Ascending aorta (tissue), 2 donors: ENCODE results near the gene RGS7. TPM values are rescaled to one million over a fixed set of nuclear protein-coding genes. Genes with fewer than 3 reads are reported as not detected.

Experiments used
- DNase-seq, 2 donors: peaks; one replicate each; pipeline ENCODE4 v3.0.0-alpha.2; 2019; ENCODE audit warnings: low spot score in 2 of 2
- H3K27ac ChIP-seq, 2 donors: fragments of 200-600 bp; sonication (generic); one replicate each; pipeline ENCODE4 v1.5.1; 2016 to 2017; ENCODE audit warnings: mild to moderate bottlenecking in 1 of 2
- H3K27me3 ChIP-seq: fragments of 200-600 bp; sonication (generic); one replicate; pipeline ENCODE4 v1.5.1; 2017
- H3K36me3 ChIP-seq, 2 donors: fragments of 200-600 bp; sonication (generic); one replicate each; pipeline ENCODE4 v1.5.1; 2016
- H3K4me1 ChIP-seq, 2 donors: fragments of 200-600 bp; sonication (generic); one replicate each; pipeline ENCODE4 v1.5.1; 2016 to 2017; ENCODE audit warnings: mild to moderate bottlenecking in 1 of 2
- H3K4me3 ChIP-seq, 2 donors: fragments of 200-600 bp; sonication (generic); one replicate each; pipeline ENCODE4 v1.5.1; 2016 to 2017; ENCODE audit warnings: mild to moderate bottlenecking in 1 of 2
- H3K9me3 ChIP-seq, 2 donors: fragments of 200-600 bp; sonication (generic); one replicate each; pipeline ENCODE4 v1.5.1; 2016
- intact Hi-C: fragments of 100-400 bp; cut with DNase I; formaldehyde crosslinking; loops from one replicate; pipeline ENCODE4 v1.15.1; 2023
- total RNA-seq: library from RNA; depleted of rRNA; stranded (reverse); fragments of >200 nt; gene quantifications from one replicate; pipeline ENCODE4 v1.1.0, GENCODE V29; 2016
- TF ChIP-seq, protein P1 (sequence below), 3 experiments: fragments of 200-600 bp in 2 of 3; fragments of 450-650 bp in 1 of 3; sonication (generic) in 2 of 3; IDR thresholded peaks; one replicate each; pipeline ENCODE4 v1.5.1; 2016 to 2019; ENCODE audit warnings: antibody characterized with exemption in 3 of 3, mild to moderate bottlenecking in 1 of 3, moderate library complexity in 1 of 3

Gene RGS7
- total RNA-seq, 1 donor from 2014 or later = not detected

DNA sequence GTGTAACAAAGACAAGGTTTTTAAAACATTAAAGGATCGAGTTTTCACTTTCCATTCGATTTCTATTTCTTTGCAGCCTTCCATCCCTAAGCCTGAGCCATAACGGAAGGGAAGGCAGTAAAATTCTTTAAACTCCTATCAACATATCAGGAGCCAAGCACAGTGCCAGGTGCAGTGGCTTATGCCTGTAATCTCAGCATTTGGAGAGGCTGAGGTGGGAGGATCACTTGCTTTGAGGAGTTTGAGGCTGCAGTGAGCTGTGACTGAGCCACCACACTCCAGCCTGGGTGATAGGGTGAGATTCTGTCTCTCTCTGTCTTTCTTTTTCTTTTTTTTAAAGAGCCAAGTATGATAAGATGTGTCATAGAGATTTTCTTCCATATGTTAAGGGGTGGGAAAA is 527.5 kb downstream of the RGS7 start:
- H3K4me1 ChIP-seq = no peaks in the 10 kb centered on the region
- H3K27me3 ChIP-seq = no peaks in the 10 kb centered on the region
- no peak for DNase-seq
- intact Hi-C loops = no loop called here
- H3K9me3 ChIP-seq = no peaks in the 10 kb centered on the region
- TF ChIP-seq, protein P1, sequence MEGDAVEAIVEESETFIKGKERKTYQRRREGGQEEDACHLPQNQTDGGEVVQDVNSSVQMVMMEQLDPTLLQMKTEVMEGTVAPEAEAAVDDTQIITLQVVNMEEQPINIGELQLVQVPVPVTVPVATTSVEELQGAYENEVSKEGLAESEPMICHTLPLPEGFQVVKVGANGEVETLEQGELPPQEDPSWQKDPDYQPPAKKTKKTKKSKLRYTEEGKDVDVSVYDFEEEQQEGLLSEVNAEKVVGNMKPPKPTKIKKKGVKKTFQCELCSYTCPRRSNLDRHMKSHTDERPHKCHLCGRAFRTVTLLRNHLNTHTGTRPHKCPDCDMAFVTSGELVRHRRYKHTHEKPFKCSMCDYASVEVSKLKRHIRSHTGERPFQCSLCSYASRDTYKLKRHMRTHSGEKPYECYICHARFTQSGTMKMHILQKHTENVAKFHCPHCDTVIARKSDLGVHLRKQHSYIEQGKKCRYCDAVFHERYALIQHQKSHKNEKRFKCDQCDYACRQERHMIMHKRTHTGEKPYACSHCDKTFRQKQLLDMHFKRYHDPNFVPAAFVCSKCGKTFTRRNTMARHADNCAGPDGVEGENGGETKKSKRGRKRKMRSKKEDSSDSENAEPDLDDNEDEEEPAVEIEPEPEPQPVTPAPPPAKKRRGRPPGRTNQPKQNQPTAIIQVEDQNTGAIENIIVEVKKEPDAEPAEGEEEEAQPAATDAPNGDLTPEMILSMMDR (IDR thresholded peaks at IDR 0.05) = no peak
- H3K4me3 ChIP-seq = no peak overlapping the region
- H3K36me3 ChIP-seq = no peaks in the 10 kb centered on the region
- no peak overlapping the region for H3K27ac ChIP-seq

DNA sequence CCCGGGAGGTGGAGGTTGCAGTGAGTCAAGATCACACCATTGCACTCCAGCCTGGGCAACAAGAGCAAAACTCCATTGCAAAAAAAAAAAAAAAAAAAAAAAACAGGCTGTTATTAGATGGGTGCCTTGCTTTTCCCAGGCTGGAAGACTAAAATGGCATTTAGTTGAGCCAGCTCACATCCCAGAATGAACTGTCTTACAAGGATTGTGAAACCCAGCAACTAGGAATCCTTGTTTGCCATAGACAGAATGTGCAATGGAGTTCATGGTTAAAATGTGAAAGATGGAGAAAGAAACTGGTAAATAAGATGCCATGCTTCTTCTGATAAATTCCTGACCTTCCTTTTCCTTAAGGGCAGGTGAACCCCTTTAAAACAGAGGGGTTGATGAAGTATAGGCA is 529.2 kb downstream of the RGS7 start:
- no peaks in the 10 kb centered on the region for H3K27me3 ChIP-seq
- TF ChIP-seq, protein P1 (IDR thresholded peaks at IDR 0.05) = no peak
- intact Hi-C loops = no loop called here

DNA sequence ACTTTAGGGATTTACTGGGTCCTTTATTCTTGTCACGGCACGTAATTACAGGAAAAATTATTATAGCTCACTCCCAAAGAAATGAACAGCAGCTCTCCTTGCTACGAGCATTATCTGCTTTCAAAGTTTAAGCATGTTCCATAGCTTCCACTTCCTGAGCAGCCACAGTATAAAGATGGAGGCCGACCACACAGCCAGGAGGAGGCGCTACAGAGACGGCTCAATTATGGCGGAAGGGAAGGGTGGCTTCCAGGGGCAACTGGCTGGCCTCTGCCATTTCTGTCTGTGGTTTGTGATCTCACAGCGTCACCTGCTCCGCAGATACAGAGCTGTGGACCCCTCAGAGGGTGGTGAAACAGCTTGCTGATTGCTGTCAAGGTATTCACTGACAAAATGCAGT is 532.8 kb downstream of the RGS7 start:
- Histone ChIP-seq H3K9me3 (no peaks in the 10 kb centered on the region), H3K27ac (no peak overlapping the region), H3K36me3 (no peaks in the 10 kb centered on the region), H3K4me3 (no peak overlapping the region), H3K4me1 (no peaks in the 10 kb centered on the region), H3K27me3 (no peaks in the 10 kb centered on the region)
- intact Hi-C loops = no loop called here
- no peak for DNase-seq
- TF ChIP-seq, protein P1 (IDR thresholded peaks at IDR 0.05) = no peak

More for the DNA sequence above, 529.2 kb downstream of the RGS7 start:
- no peaks in the 10 kb centered on the region for H3K4me1 ChIP-seq
- H3K27ac ChIP-seq = no peak overlapping the region
- no peak overlapping the region for H3K4me3 ChIP-seq
- no peak for DNase-seq
- no peaks in the 10 kb centered on the region for H3K9me3 ChIP-seq
- no peaks in the 10 kb centered on the region for H3K36me3 ChIP-seq

DNA sequence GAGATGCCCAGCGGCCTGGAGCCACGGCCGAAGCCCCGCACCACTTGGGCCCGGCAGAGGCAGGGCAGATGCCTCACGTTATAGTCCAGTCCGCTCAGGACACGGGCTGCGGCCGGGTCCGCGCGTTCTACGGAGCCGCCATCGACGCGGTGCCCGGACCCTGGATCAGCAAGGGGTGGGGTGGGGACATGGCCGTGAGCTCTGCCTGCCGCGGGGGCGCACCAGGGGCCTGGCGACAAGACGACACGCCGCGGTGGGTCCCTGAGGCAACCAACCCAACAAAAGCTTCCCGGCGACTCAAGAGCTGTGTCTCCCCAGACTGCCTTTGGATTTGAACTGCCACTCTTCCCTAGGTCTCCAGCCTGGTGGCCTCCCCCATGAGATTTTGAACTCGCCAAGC is 533.6 kb downstream of the RGS7 start:
- TF ChIP-seq, protein P1 (IDR thresholded peaks at IDR 0.05) = no peak
- intact Hi-C loops = no loop called here
- DNase-seq = no peak
- no peaks in the 10 kb centered on the region for H3K36me3 ChIP-seq
- no peak overlapping the region for H3K27ac ChIP-seq
- no peaks in the 10 kb centered on the region for H3K9me3 ChIP-seq
- H3K4me3 ChIP-seq = no peak overlapping the region
- H3K27me3 ChIP-seq = no peaks in the 10 kb centered on the region
- H3K4me1 ChIP-seq = no peaks in the 10 kb centered on the region

DNA sequence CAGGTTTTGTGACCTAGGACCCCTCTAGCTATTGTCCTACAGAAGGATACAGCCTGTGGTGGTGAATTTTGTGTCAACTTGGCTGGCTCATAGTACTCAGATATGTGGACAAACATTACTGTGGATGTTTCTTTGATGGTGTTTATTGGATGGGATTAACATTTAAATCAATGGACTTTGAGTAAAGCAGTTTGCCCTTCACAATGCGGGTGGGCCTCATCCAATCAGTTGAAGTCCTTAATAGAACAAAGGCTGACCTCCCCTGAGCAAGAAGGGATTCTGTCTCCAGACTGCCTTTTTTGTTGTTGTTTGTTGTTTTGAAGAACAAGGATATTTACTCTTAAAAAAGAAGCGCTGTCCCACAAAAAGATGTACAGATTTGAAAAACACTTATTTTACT is 535.1 kb downstream of the RGS7 start:
- Histone ChIP-seq H3K27ac (no peak overlapping the region), H3K4me1 (no peaks in the 10 kb centered on the region), H3K36me3 (no peaks in the 10 kb centered on the region), H3K4me3 (no peak overlapping the region), H3K9me3 (no peaks in the 10 kb centered on the region), H3K27me3 (no peaks in the 10 kb centered on the region)
- DNase-seq = no peak
- intact Hi-C loops = no loop called here
- TF ChIP-seq, protein P1 (IDR thresholded peaks at IDR 0.05) = no peak

DNA sequence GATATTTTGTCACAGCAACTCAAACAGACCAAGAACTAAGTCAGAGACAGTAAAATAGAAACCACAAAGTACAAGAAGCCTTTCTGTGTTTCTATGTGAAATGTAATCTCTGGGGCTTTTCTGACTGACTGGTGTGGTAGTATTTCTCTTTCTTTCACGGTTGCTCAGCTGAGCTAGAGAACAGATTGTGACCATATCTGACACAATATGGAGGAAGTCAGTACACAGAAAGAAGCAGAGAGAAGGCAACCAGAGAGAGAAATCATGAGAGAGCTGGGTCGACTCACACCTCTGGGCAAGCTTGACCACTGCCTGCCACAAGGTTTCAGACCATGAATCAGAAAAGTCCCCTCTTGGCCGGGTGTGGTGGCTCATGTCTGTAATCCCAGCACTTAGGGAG is 536.2 kb downstream of the RGS7 start:
- no peak overlapping the region for H3K27ac ChIP-seq
- no peak for DNase-seq
- intact Hi-C loops = no loop called here
- no peaks in the 10 kb centered on the region for H3K4me1 ChIP-seq
- no peaks in the 10 kb centered on the region for H3K9me3 ChIP-seq
- H3K27me3 ChIP-seq = no peaks in the 10 kb centered on the region
- no peaks in the 10 kb centered on the region for H3K36me3 ChIP-seq
- TF ChIP-seq, protein P1 (IDR thresholded peaks at IDR 0.05) = no peak
- no peak overlapping the region for H3K4me3 ChIP-seq
